Measurements from ENCODE around the gene CIZ1. TPM values are rescaled to one million over a fixed set of nuclear protein-coding genes. Genes with fewer than 3 reads are reported as not detected.

The CIZ1 gene
- polyA plus RNA-seq, 2 of the 4 experiments (the other 2 are of a cell fraction) = 39.2 to 92.5 TPM

- TF ChIP-seq JUN (IDR thresholded peaks at IDR 0.05) (peak; percentile 82 to 90), NPAS2 (CRISPR knock-in tag; IDR thresholded peaks at IDR 0.05; ENCODE audit: borderline replicate concordance) (no peak)
Measured at GRCh38 chr9:128191406-128192046, at the start of gene CIZ1 (continued).

DNA sequence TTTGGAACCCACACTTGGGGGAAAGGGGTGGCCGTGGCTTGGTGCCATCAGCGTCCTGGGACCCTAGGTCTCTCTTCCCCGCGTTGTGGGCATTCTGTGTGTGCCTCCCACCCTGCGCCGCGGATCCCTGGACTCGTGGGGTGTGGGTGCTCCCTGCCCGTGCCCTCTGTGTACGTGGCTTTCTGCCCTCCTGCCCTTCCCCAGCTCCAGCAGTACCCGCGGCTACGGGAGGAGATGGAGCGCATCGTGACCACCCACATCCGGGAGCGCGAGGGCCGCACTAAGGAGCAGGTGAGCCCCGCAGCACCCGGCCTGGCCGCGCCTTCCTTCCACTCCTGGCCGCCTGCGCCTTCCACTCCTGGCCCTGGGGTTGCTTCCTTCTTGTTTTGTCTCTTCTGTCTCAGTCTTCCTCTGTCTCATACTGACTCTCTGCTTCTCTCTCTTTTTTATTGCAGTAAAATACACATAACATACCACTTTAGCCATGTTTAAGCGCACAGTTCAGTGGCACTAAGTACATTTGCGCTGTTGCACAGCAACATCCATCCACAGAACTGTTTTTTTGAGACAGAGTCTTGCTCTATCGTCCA is 42.5 kb upstream of the CIZ1 start:
- Histone ChIP-seq H3K27ac (no peak overlapping the region), H3K4me2 (no peak overlapping the region), H3K4me3 (no peak overlapping the region), H3K9me3 (no peaks in the 10 kb centered on the region), H3K4me1 (no peaks in the 10 kb centered on the region)
- FAIRE-seq (no peak), DNase-seq (ENCODE audit: low read depth in 1 of 2, low spot score in 1 of 2) (no peak), ATAC-seq (peak in 1 of 2 experiments; percentile 12; a peak in 2 of 6 replicates)
- ChIA-PET CTCF (interaction anchor here (0.7 to 1.5 kb wide), 2 partner anchors 21 to 23 kb away, joined by 3 to 6 read pairs; no protein-coding TSS in a partner anchor), POLR2A (interaction anchor here (0.8 kb wide), 1 partner anchor 74 kb away, joined by 3 read pairs; the partner anchor contains the start of gene BBLN)
- TF ChIP-seq HDAC2 (IDR thresholded peaks at IDR 0.05) (no peak), REST (IDR thresholded peaks at IDR 0.05) (no peak), HOXA7 (CRISPR knock-in tag; IDR thresholded peaks at IDR 0.05) (no peak), POLR2AphosphoS2 (conservative IDR thresholded peaks at IDR 0.05; ENCODE audit: low read length) (no peak), RARB (CRISPR knock-in tag; IDR thresholded peaks at IDR 0.05) (no peak), TP53 (CRISPR knock-in tag; IDR thresholded peaks at IDR 0.05) (no peak), RNF2 (IDR thresholded peaks at IDR 0.05; ENCODE audit: borderline replicate concordance, low read depth) (no peak)
- TF ChIP-seq, protein P1, sequence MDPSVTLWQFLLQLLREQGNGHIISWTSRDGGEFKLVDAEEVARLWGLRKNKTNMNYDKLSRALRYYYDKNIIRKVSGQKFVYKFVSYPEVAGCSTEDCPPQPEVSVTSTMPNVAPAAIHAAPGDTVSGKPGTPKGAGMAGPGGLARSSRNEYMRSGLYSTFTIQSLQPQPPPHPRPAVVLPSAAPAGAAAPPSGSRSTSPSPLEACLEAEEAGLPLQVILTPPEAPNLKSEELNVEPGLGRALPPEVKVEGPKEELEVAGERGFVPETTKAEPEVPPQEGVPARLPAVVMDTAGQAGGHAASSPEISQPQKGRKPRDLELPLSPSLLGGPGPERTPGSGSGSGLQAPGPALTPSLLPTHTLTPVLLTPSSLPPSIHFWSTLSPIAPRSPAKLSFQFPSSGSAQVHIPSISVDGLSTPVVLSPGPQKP (IDR thresholded peaks at IDR 0.05; ENCODE audit: low read depth, low read length) = no peak
- TF ChIP-seq, protein P2, sequence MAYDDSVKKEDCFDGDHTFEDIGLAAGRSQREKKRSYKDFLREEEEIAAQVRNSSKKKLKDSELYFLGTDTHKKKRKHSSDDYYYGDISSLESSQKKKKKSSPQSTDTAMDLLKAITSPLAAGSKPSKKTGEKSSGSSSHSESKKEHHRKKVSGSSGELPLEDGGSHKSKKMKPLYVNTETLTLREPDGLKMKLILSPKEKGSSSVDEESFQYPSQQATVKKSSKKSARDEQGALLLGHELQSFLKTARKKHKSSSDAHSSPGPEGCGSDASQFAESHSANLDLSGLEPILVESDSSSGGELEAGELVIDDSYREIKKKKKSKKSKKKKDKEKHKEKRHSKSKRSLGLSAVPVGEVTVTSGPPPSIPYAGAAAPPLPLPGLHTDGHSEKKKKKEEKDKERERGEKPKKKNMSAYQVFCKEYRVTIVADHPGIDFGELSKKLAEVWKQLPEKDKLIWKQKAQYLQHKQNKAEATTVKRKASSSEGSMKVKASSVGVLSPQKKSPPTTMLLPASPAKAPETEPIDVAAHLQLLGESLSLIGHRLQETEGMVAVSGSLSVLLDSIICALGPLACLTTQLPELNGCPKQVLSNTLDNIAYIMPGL (CRISPR knock-in tag; IDR thresholded peaks at IDR 0.05; ENCODE audit: borderline replicate concordance) = no peak
- TF ChIP-seq, protein P3, sequence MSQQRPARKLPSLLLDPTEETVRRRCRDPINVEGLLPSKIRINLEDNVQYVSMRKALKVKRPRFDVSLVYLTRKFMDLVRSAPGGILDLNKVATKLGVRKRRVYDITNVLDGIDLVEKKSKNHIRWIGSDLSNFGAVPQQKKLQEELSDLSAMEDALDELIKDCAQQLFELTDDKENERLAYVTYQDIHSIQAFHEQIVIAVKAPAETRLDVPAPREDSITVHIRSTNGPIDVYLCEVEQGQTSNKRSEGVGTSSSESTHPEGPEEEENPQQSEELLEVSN (IDR thresholded peaks at IDR 0.05; ENCODE audit: borderline replicate concordance, low read depth) = no peak
- TF ChIP-seq, protein P4, sequence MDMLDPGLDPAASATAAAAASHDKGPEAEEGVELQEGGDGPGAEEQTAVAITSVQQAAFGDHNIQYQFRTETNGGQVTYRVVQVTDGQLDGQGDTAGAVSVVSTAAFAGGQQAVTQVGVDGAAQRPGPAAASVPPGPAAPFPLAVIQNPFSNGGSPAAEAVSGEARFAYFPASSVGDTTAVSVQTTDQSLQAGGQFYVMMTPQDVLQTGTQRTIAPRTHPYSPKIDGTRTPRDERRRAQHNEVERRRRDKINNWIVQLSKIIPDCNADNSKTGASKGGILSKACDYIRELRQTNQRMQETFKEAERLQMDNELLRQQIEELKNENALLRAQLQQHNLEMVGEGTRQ (IDR thresholded peaks at IDR 0.05) = no peak
- 96% methylated on average over 26 of the region's 28 CpGs for WGBS (ENCODE audit: missing lambda C conversion rate)
